ENCODE measurements around the gene UGT1A9.

Gene UGT1A9

GRCh38 chr2:233819884-233820773 is 148.4 kb downstream of the UGT1A9 start:
- DNase-seq = no peak

- DNase-seq = no peak
Observed at GRCh38 chr2:233820774-233821105, 149.0 kb downstream of the UGT1A9 start.

- DNase-seq = no peak
Observed at GRCh38 chr2:233821196-233821595, 149.5 kb downstream of the UGT1A9 start.

DNA sequence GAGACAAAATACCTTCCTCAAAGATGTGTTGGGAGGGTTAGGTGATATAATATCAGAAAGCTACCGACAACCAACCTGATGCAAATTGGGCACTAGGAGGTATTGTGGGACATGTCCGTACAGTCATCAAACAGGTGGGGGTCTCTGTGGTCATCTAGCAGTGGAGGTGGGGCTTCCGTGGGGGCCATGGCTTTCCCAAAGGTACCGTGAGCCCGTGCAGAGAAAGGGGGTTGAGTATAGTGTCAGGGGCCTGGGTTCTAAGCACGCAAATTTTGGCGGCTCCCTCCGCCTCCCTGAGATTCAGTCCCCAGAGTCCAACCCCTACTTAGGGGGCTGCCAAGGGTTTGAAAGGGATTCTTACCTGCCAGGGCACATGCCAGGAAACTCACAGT is 150.0 kb downstream of the UGT1A9 start:
- DNase-seq = no peak

DNA sequence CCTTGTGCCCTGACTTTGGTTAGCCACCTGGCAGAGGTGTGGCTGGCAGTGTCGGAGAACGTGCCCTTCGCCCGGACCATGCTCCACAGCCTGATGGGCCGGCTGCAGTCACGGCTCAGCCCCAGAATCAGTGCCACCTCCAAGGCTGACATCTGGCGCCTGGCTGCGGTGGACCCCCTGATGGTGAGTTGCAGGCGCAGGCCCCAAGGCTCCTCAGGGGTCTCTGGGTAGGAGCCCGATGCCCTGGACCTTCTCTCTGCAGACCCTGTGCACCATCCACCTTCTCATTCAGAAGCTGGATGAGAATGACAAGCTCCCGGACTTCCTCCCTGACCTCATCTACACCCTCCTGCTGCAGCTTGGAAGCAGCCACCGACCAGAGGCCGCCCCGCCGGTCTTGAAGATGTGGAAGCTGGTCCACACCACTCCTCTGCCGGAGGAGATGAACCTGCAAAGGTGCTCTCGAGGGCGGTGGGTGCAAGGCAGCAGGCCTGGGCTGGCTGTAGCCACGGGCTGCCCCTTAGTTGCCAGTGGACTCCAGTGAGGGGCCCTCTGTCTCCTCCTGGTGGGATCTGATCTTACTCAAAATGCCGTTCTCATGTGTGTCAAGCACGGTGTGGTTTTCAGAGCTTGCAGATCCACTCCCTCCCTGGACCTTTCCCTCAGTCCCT is 150.5 kb downstream of the UGT1A9 start:
- no peak for DNase-seq
